ENCODE measurements around the gene CREBBP. TPM values are rescaled to one million over a fixed set of nuclear protein-coding genes. Genes with fewer than 3 reads are reported as not detected.

Gene CREBBP
- total RNA-seq, 1 experiment from 2014 or later, result 79.1 TPM

- H3K18ac ChIP-seq (ENCODE audit: insufficient read length, low read depth, low read length), result no peak overlapping the region
Measured at GRCh38 chr16:3915426-3916260, 35.1 kb upstream of the CREBBP start.

More at GRCh38 chr16:3915426-3916260, 35.1 kb upstream of the CREBBP start:
- no peaks in the 10 kb centered on the region for H3K9me3 ChIP-seq (ENCODE audit: control insufficient read depth, low read depth, low read length)
- no peaks in the 10 kb centered on the region for H3K27me3 ChIP-seq (ENCODE audit: insufficient read depth, low read length)
- no CpG with 5 or more reads among the region's 17 CpGs for WGBS (ENCODE audit: extremely low coverage, insufficient read length, low lambda C conversion rate)
- H2AK5ac ChIP-seq (ENCODE audit: insufficient read length, low read length), result no peak overlapping the region
- no peaks in the 10 kb centered on the region for H4K20me1 ChIP-seq (ENCODE audit: control insufficient read depth, insufficient read depth, insufficient read length)
- no peak for DNase-seq
- H4K91ac ChIP-seq (ENCODE audit: insufficient read length, low read depth, low read length), result no peak overlapping the region
- no peak overlapping the region for H3K4me3 Mint-ChIP-seq
- H3K79me1 ChIP-seq (ENCODE audit: insufficient read depth, low read depth, low read length, poor library complexity, severe bottlenecking), result no peaks in the 10 kb centered on the region
- H2BK5ac ChIP-seq (ENCODE audit: insufficient read length, low read length), result no peak overlapping the region
- no peak overlapping the region for H3K4me2 ChIP-seq (ENCODE audit: insufficient read depth, insufficient read length, low read length)
- H2BK15ac ChIP-seq (ENCODE audit: low read depth, low read length), result no peak overlapping the region
- no peak overlapping the region for H3K56ac ChIP-seq (ENCODE audit: insufficient read length, low read depth, low read length)
- no peak overlapping the region for H3T11ph ChIP-seq (ENCODE audit: low read length)
- H2BK120ac ChIP-seq (ENCODE audit: low read depth, low read length, poor library complexity, severe bottlenecking), result no peak overlapping the region
- no peaks in the 10 kb centered on the region for H3K4me1 ChIP-seq (ENCODE audit: insufficient read depth, low read length)
- H3K4me1 Mint-ChIP-seq, result peaks cover 3 to 13% of the 10 kb centered on the region in 2 experiments; a peak in 3 of 4 replicates
- no peaks in the 10 kb centered on the region for H3K23me2 ChIP-seq (ENCODE audit: insufficient read length, low read depth, low read length, poor library complexity, severe bottlenecking)
- H3K9ac ChIP-seq (ENCODE audit: extremely low read depth, insufficient read length, low read length), result no peak overlapping the region
- H2BK20ac ChIP-seq (ENCODE audit: low read depth, low read length, poor library complexity, severe bottlenecking), result no peak overlapping the region
- no peak overlapping the region for H2AFZ ChIP-seq (ENCODE audit: low read length)
- no peak for TF ChIP-seq CTCF (conservative IDR thresholded peaks at IDR 0.05)
- peaks cover 19 to 25% of the 10 kb centered on the region in 2 experiments for H3K9me3 Mint-ChIP-seq
- no peak overlapping the region for H4K8ac ChIP-seq (replicated peaks; ENCODE audit: insufficient read length, low read depth, low read length)
- H3K23ac ChIP-seq (ENCODE audit: insufficient read length, low read depth, low read length), result no peak overlapping the region
- H2BK12ac ChIP-seq (ENCODE audit: insufficient read length, low read depth, low read length), result no peak overlapping the region
- H3K14ac ChIP-seq (ENCODE audit: insufficient read depth, low read length), result no peak overlapping the region
- peaks cover 6% of the 10 kb centered on the region for H3K27me3 Mint-ChIP-seq (ENCODE audit: low read depth)
- H4K5ac ChIP-seq (ENCODE audit: insufficient read length, low read depth, low read length), result no peak overlapping the region
- peaks cover 4 to 15% (median 6%) of the 10 kb centered on the region in 3 experiments for H3K36me3 Mint-ChIP-seq (ENCODE audit: insufficient read depth in 1 of 3, low read depth in 3 of 3)
- no peak overlapping the region for H3K27ac ChIP-seq (ENCODE audit: insufficient read length, low read depth, low read length)
- H3K79me2 ChIP-seq (ENCODE audit: insufficient read depth, low read length), result no peaks in the 10 kb centered on the region
- no peak overlapping the region for H3K4ac ChIP-seq (ENCODE audit: low read depth, low read length)
- H3K27ac Mint-ChIP-seq, result no peak overlapping the region

Data from H9 (cell line).